ENCODE results near the gene NEB.
"Not testable (repeated sequence)": the region's sequence is repeated elsewhere in the genome, so short reads cannot be mapped to it uniquely, and the experiment has no call there.

DNA sequence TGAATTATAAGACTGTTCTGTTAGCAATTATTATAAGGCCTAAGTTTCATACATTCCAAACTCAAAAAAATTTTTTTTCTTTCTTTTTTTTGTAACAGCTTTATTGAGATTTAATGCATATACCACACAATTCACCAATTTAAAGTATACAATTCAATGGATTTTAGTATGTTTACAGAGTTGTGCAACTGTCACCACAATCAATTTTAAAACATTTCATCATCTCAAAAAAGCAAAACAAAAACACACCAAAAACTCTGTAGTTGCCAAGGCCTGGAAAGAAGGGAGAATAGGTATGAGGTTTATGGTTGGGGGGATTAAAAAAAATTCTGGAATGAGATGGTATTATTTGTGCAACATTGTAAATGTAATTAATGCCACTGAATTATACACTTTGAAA lies 36.1 kb downstream of the NEB start:
- TF ChIP-seq POLR2A (IDR thresholded peaks at IDR 0.05); CTCF (IDR thresholded peaks at IDR 0.05); POLR2AphosphoS5 (IDR thresholded peaks at IDR 0.05); EP300 (IDR thresholded peaks at IDR 0.05; ENCODE audit: low read depth): not testable (repeated sequence)

Measured in transverse colon (tissue), 4 donors.